Suprapubic skin (tissue), 4 donors: ENCODE results near the gene RFC4. TPM values are rescaled to one million over a fixed set of nuclear protein-coding genes. Genes with fewer than 3 reads are reported as not detected.
"Not testable (repeated sequence)": the region's sequence is repeated elsewhere in the genome, so short reads cannot be mapped to it uniquely, and the experiment has no call there.

Source experiments
- DNase-seq, 2 donors: peaks; one replicate each; pipeline ENCODE4 v3.0.0-alpha.2; 2019; ENCODE audit warnings: low spot score in 2 of 2
- H3K27ac ChIP-seq: fragments of 200-600 bp; sonication (generic); one replicate; pipeline ENCODE4 v1.5.1; 2019
- H3K27me3 ChIP-seq: fragments of 200-600 bp; sonication (generic); one replicate; pipeline ENCODE4 v1.5.1; 2019
- H3K36me3 ChIP-seq: fragments of 200-600 bp; sonication (generic); one replicate; pipeline ENCODE4 v1.5.1; 2019
- H3K4me1 ChIP-seq: fragments of 200-600 bp; sonication (generic); one replicate; pipeline ENCODE4 v1.5.1; 2019
- H3K4me3 ChIP-seq: fragments of 200-600 bp; sonication (generic); one replicate; pipeline ENCODE4 v1.5.1; 2019; ENCODE audit warnings: mild to moderate bottlenecking
- H3K9me3 ChIP-seq: fragments of 200-600 bp; sonication (generic); one replicate; pipeline ENCODE4 v1.5.1; 2019
- EP300 ChIP-seq: sonication (generic); formaldehyde crosslinking; IDR thresholded peaks from one replicate; pipeline ENCODE4 v1.6.1; 2017; ENCODE audit warnings: antibody characterized with exemption
- POLR2A ChIP-seq, 2 donors: fragments of 450-650 bp; IDR thresholded peaks; one replicate each; pipeline ENCODE4 v1.6.1; 2017; ENCODE audit warnings: antibody characterized with exemption in 2 of 2, mild to moderate bottlenecking in 2 of 2, moderate library complexity in 2 of 2
- POLR2AphosphoS5 ChIP-seq, 3 donors: sonication (generic); formaldehyde crosslinking; IDR thresholded peaks; one replicate each; pipeline ENCODE4 v1.6.1; 2017; ENCODE audit warnings: antibody characterized with exemption in 3 of 3
- WGBS: methylation state at CpG from one replicate; pipeline ENCODE4 v1.1.5; 2018; 5-methylcytosine and 5-hydroxymethylcytosine counted together
- total RNA-seq, 4 donors: library from RNA; depleted of rRNA; stranded (reverse); fragments of >200 nt; gene quantifications; one replicate each; pipeline ENCODE4 v1.1.0, GENCODE V29; 2016
- TF ChIP-seq, protein P1 (sequence below), 2 donors: fragments of 200-600 bp in 1 of 2; fragments of 450-650 bp in 1 of 2; sonication (generic) in 1 of 2; IDR thresholded peaks; one replicate each; pipeline ENCODE4 v1.5.1; 2016 to 2019; ENCODE audit warnings: antibody characterized with exemption in 2 of 2, mild to moderate bottlenecking in 1 of 2, moderate library complexity in 1 of 2

RFC4 gene
- total RNA-seq, 4 donors from 2014 or later: 9.6 to 22.3 (median 15.8) TPM

DNA sequence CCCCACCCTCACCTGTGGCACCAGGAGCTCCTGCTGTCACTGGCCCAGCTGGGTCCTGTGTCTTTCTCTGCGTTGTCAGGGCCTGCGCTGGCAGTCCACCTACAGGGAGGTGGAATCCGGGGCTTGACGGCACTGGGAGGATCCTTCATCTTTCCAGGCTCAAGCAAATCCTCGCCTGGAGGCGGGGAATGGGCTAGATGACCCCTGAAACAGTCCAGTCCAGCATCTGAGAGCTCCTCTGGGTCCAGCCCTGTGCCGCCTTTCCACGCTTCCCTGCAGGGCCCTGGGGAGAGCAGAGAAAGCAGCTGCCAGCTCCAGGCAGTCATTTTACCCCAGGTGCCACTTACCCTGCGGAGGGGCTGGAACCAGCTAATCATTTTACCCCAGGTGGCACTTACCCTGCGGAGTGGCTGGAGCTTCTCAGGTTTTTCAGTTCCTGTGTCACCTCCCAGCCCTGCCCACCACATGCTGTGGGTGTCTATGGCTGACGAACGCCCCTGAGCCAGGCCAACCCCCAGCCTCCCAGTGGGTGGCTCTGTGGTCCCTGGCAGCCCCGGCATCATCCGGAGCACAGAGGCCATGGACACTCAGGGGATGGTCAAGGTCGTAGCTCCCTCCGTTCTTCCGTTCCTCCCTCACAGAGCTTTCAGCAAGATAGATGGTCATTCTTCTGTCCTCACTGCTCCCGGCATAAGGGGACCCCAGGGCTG is 18.3 kb upstream of the RFC4 start:
- Histone ChIP-seq H3K27me3 (peaks cover 43% of the 10 kb centered on the region), H3K36me3 (no peaks in the 10 kb centered on the region), H3K4me1 (peaks cover 26% of the 10 kb centered on the region), H3K27ac (no peak overlapping the region), H3K4me3 (no peak overlapping the region), H3K9me3 (no peaks in the 10 kb centered on the region)
- TF ChIP-seq EP300 (no peak), POLR2AphosphoS5 (IDR thresholded peaks at IDR 0.05) (no peak), POLR2A (IDR thresholded peaks at IDR 0.05) (no peak)
- TF ChIP-seq, protein P1, sequence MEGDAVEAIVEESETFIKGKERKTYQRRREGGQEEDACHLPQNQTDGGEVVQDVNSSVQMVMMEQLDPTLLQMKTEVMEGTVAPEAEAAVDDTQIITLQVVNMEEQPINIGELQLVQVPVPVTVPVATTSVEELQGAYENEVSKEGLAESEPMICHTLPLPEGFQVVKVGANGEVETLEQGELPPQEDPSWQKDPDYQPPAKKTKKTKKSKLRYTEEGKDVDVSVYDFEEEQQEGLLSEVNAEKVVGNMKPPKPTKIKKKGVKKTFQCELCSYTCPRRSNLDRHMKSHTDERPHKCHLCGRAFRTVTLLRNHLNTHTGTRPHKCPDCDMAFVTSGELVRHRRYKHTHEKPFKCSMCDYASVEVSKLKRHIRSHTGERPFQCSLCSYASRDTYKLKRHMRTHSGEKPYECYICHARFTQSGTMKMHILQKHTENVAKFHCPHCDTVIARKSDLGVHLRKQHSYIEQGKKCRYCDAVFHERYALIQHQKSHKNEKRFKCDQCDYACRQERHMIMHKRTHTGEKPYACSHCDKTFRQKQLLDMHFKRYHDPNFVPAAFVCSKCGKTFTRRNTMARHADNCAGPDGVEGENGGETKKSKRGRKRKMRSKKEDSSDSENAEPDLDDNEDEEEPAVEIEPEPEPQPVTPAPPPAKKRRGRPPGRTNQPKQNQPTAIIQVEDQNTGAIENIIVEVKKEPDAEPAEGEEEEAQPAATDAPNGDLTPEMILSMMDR (IDR thresholded peaks at IDR 0.05): no peak
- DNase-seq: no peak
- 36% methylated on average over 6 of the region's 18 CpGs for WGBS

DNA sequence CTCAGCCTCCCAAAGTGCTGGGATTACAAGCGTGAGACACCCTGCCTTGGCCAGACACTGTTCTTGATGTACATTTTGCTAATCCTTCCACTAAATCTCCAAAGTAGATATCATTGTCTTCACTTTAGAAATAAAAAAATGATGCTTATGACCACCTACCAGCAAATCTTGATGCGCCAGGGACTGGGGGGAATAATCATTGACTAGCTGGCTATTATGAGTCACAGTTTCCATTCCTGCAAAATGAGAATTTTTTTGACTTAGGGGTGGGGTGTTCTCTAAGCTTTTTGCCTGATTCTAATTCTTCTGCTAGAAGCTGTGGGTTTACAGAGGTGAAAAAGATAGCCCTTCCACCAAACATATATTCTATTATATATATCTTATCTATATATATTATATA is 17.1 kb upstream of the RFC4 start:
- Histone ChIP-seq H3K36me3 (no peaks in the 10 kb centered on the region), H3K27ac (no peak overlapping the region), H3K4me1 (peaks cover 26% of the 10 kb centered on the region), H3K9me3 (no peaks in the 10 kb centered on the region), H3K27me3 (peaks cover 31% of the 10 kb centered on the region), H3K4me3 (no peak overlapping the region)
- TF ChIP-seq POLR2AphosphoS5 (IDR thresholded peaks at IDR 0.05) (no peak), EP300 (no peak), POLR2A (IDR thresholded peaks at IDR 0.05) (no peak)
- TF ChIP-seq, protein P1 (IDR thresholded peaks at IDR 0.05): no peak
- DNase-seq: no peak
- 75% methylated on average over 2 of the region's 2 CpGs for WGBS

DNA sequence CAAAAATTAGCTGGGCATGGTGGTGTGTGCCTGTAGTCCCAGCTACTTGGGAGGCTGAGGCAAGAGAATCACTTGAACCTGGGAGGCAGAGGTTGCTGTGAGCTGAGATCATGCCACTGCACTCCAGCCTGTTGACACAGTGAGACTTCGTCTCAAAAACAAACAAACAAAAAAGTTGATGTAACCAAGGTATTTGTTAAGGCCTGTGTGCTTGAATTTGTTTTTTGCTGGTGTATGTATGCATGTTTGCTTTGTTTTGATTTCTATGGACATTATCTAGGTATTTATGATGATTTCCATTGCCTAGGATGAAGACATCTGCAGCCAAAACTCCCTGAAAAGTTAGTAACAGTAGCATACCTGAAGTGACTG is 16.1 kb upstream of the RFC4 start:
- not testable (repeated sequence) for DNase-seq, H3K27ac ChIP-seq, H3K9me3 ChIP-seq, H3K36me3 ChIP-seq, H3K4me3 ChIP-seq
- Histone ChIP-seq H3K4me1 (peaks cover 21% of the 10 kb centered on the region), H3K27me3 (peaks cover 27% of the 10 kb centered on the region)
- 69% methylated on average over 1 of the region's 1 CpG for WGBS

DNA sequence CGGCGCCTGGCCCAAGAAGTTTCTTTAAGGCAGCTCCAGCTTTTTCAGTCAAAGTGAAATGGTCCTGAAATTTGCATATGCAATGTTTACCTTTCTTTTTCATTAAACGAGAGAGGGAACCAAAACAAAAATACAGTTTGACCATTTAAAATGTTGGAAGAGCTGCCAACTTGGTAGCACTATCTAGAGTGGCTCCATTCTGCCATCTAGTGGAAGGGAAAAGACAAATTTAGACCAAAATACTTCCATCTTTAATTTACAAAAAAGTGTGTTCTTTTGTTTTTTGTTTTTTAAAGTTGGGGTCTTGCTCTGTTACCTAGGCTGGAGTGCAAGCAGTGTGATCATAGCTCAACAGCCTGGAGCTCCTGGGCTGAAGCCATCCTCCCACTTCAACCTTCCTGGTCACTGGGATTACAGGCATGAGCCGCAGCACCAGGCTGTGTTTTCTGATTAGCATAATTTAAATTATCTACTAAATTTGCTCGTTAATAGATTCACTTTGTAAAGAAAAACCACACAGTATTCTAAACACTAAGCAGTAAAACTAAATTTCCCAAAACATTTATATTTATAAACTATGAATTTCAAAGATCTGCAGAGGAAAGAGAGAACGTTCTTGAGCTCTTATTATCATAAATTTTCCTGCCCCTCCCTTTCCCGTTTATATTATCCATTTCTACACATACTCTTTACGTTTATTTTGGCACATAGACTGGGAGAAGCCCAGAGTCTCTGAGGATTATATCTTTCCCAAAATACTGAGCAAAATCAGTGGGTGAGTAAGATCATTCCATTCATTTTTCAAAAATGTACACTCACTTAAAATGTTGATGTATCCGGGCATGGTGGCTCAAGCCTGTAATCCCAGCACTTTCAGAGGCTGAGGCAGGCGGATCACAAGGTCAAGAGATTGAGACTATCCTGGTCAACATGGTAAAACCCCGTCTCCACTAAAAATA is 15.4 kb upstream of the RFC4 start:
- peaks cover 16% of the 10 kb centered on the region for H3K4me1 ChIP-seq
- no peak for TF ChIP-seq POLR2A (IDR thresholded peaks at IDR 0.05)
- TF ChIP-seq, protein P1 (IDR thresholded peaks at IDR 0.05): peak; percentile 33 to 53
- no peak for TF ChIP-seq POLR2AphosphoS5 (IDR thresholded peaks at IDR 0.05)
- no peak for TF ChIP-seq EP300
- 47% methylated on average over 11 of the region's 11 CpGs for WGBS
- DNase-seq: no peak
- peaks cover 26% of the 10 kb centered on the region for H3K27me3 ChIP-seq
- no peak overlapping the region for H3K27ac ChIP-seq
- no peaks in the 10 kb centered on the region for H3K36me3 ChIP-seq
- H3K4me3 ChIP-seq: no peak overlapping the region
- H3K9me3 ChIP-seq: no peaks in the 10 kb centered on the region

DNA sequence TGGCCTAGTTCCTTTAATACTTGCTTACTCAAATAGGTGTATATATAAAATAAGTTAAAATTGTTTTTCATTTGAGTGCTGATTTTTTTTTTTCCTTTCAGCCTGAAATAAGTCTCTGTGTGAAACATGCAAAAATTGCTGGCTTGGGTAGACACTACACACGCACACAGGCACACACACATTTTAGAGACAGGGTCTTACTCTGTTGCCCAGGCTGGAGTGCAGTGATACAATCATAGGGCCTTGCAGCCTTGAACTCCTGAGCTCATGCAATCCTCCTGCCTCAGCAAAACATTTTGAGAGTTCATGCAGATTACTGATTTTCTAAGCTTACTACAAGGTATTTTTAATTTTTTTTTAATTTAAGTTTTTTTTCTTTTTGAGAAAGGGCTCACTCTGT is 12.7 kb upstream of the RFC4 start:
- DNase-seq: no peak
- Histone ChIP-seq H3K4me1 (no peaks in the 10 kb centered on the region), H3K36me3 (no peaks in the 10 kb centered on the region), H3K4me3 (no peak overlapping the region), H3K9me3 (no peaks in the 10 kb centered on the region), H3K27me3 (peaks cover 3% of the 10 kb centered on the region), H3K27ac (no peak overlapping the region)
- 91% methylated on average over 1 of the region's 1 CpG for WGBS
- TF ChIP-seq POLR2AphosphoS5 (IDR thresholded peaks at IDR 0.05): no peak
- TF ChIP-seq EP300: no peak
- no peak for TF ChIP-seq POLR2A (IDR thresholded peaks at IDR 0.05)
- TF ChIP-seq, protein P1 (IDR thresholded peaks at IDR 0.05): no peak
